ENCODE measurements around the gene LRIG1.

- TF ChIP-seq CTCF (IDR thresholded peaks at IDR 0.05) (no peak), POLR2A (IDR thresholded peaks at IDR 0.05) (no peak), POLR2AphosphoS5 (IDR thresholded peaks at IDR 0.05) (no peak)
Measured at GRCh38 chr3:66426135-66426534, 74.7 kb downstream of the LRIG1 start.

Data from breast epithelium (tissue), 3 donors.